ENCODE results near the gene ROPN1. TPM values are rescaled to one million over a fixed set of nuclear protein-coding genes. Genes with fewer than 3 reads are reported as not detected.

ROPN1 gene
- polyA plus RNA-seq, 5 donors, result 0.19 to 0.42 (median 0.23) TPM

DNA sequence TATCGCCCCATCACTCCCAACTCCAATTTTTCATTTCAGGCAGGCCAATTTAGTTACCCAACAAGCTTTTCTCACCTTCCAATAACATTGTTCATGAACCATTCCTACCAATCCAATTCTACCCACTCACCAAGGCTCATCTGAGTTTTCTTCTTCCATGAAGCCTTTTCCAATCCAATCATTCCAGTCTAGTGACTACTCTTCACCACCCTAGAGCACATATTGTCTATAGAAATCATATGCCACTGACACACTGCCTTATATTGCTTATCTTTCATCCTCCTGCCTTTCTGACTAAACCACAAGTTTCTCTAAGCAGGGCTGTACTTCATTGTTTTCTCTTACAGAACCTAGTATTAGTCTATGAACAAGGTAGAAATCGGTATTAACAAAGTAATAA lies 42.3 kb downstream of the ROPN1 start:
- DNase-seq, result no peak

GRCh38 chr3:123948449-123948848 lies 43.5 kb downstream of the ROPN1 start:
- DNase-seq, result no peak

- no peak for DNase-seq
Measured at GRCh38 chr3:123947482-123947881, 44.4 kb downstream of the ROPN1 start.

DNA sequence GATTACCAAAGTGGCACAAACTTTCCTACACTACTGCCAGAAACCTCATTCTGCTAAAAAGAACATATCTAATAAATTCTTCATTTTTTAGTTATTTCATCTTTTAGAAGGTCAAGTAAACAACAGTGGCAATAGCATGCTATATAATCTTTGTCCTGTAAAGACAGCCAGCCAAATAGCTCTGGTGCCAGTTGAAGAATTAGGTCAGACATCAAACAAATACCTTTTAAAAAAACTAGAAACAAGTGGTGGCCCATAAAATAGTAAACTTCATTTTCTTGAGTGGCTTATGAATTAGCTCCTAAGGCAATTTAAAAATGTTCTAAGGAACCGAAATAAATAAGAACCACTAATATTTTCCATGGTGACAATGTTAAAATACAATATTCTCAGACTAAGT lies 50.4 kb downstream of the ROPN1 start:
- no peak for DNase-seq

GRCh38 chr3:123941121-123941520 lies 50.8 kb downstream of the ROPN1 start:
- DNase-seq, result no peak

GRCh38 chr3:123939706-123940105 lies 52.2 kb downstream of the ROPN1 start:
- no peak for DNase-seq

- DNase-seq, result no peak
Measured at GRCh38 chr3:123936400-123936799, 55.5 kb downstream of the ROPN1 start.

- DNase-seq, result no peak
Measured at GRCh38 chr3:123935830-123936229, 56.1 kb downstream of the ROPN1 start.

- no peak for DNase-seq
Measured at GRCh38 chr3:123934250-123934649, 57.7 kb downstream of the ROPN1 start.

GRCh38 chr3:123930445-123930844 lies 61.5 kb downstream of the ROPN1 start:
- DNase-seq, result no peak

- DNase-seq, result no peak
Measured at GRCh38 chr3:123929325-123929724, 62.6 kb downstream of the ROPN1 start.

DNA sequence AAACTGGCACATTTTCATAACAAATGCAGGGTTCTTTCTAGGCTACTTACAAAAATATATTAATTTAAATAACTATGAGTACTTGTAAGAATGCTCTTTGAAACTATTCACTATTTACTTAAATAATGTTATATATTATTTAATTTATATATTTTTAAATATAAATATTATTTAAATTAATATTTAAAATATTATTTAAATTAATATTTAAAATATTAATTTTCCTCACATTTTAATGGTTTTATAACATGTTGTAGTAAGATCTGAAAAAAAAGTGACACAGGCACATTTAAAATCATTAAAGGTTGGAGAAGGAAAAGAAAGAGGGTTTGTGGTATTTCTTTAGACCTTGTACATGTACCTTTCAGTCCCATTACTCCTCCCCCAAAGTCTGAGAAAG lies 65.5 kb downstream of the ROPN1 start:
- DNase-seq, result no peak

DNA sequence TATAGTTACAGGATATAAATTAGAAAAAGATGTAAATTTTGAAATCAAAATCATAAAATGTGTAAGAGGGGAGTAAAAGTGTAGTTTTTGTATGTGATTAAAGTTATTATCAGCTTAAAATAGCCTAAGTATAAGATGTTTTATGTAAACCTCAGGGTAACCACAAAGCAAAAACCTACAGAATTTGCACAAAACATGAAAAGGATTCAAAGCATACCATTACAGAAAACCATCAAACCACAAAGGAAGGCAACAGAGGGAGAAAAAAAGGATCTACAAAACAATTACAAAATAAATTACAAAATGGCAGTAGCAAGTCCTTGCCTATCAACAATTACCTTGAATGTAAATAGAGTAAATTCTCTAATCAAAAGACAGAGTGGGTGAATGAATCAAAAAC lies 71.1 kb downstream of the ROPN1 start:
- DNase-seq, result no peak

GRCh38 chr3:123920383-123920782 lies 71.5 kb downstream of the ROPN1 start:
- DNase-seq, result no peak

- DNase-seq, result no peak
Measured at GRCh38 chr3:123919353-123919752, 72.6 kb downstream of the ROPN1 start.

Other genes starting within 250 kb of the ROPN1 start
- gene MYLK, start 107.8 kb downstream of the ROPN1 start, polyA plus RNA-seq (ENCODE audit: insufficient read depth in 1 of 5, insufficient read length in 5 of 5, low replicate concordance in 1 of 5), result 100 to 1,000 TPM; 332 to 513 (median 397) TPM
- 100 to 1,000 TPM; 163 to 312 (median 305) TPM for gene CCDC14, start 30.9 kb downstream of the ROPN1 start, polyA plus RNA-seq (ENCODE audit: insufficient read depth in 1 of 5, insufficient read length in 5 of 5, low replicate concordance in 1 of 5)
- 10 to 100 TPM; 18.5 to 32.4 (median 24.6) TPM for gene KALRN, start 41.2 kb upstream of the ROPN1 start, polyA plus RNA-seq (ENCODE audit: insufficient read depth in 1 of 5, insufficient read length in 5 of 5, low replicate concordance in 1 of 5)